ENCODE results near the gene ATP8A2. TPM values are rescaled to one million over a fixed set of nuclear protein-coding genes. Genes with fewer than 3 reads are reported as not detected.

Gene ATP8A2
- total RNA-seq, 3 donors from 2014 or later (not counting 1 experiment from before 2014, with no cell fraction given) = 0.43 to 0.68 (median 0.59) TPM

GRCh38 chr13:25923217-25924085 lies 551.7 kb downstream of the ATP8A2 start:
- Histone ChIP-seq H3K36me3 (ENCODE audit: control insufficient read depth, insufficient read depth, low read length) (no peaks in the 10 kb centered on the region), H3K4me3 (ENCODE audit: low read length) (no peak overlapping the region), H3K9me3 (ENCODE audit: control insufficient read depth, insufficient read depth, low read length) (no peaks in the 10 kb centered on the region), H3K27ac (ENCODE audit: low read length) (no peak overlapping the region), H3K4me1 (ENCODE audit: control insufficient read depth, insufficient read depth, low read length) (no peaks in the 10 kb centered on the region), H3K27me3 (ENCODE audit: control insufficient read depth, insufficient read depth, low read length) (no peaks in the 10 kb centered on the region)
- intact Hi-C loops (cut with micrococcal nuclease) = no loop called here
- H3K4me3 Mint-ChIP-seq = no peak overlapping the region
- H3K36me3 Mint-ChIP-seq = no peaks in the 10 kb centered on the region
- no peak for TF ChIP-seq CTCF (IDR thresholded peaks at IDR 0.05)
- DNase-seq = no peak
- peaks cover 0 to 2% of the 10 kb centered on the region in 2 donors for H3K27me3 Mint-ChIP-seq (ENCODE audit: low read depth in 2 of 2)
- H3K4me1 Mint-ChIP-seq = peaks cover 0 to 5% of the 10 kb centered on the region in 2 donors
- ATAC-seq = no peak
- 95% methylated on average over 5 of the region's 5 CpGs for WGBS (ENCODE audit: insufficient coverage)
- H3K27ac Mint-ChIP-seq = no peak overlapping the region
- H3K9me3 Mint-ChIP-seq = no peaks in the 10 kb centered on the region

GRCh38 chr13:25927363-25927762 lies 555.6 kb downstream of the ATP8A2 start:
- ATAC-seq (no peak), DNase-seq (no peak)
- Histone ChIP-seq H3K4me3 (ENCODE audit: low read length) (no peak overlapping the region), H3K36me3 (ENCODE audit: control insufficient read depth, insufficient read depth, low read length) (no peaks in the 10 kb centered on the region), H3K9me3 (ENCODE audit: control insufficient read depth, insufficient read depth, low read length) (no peaks in the 10 kb centered on the region), H3K4me1 (ENCODE audit: control insufficient read depth, insufficient read depth, low read length) (no peaks in the 10 kb centered on the region), H3K27ac (ENCODE audit: low read length) (no peak overlapping the region), H3K27me3 (ENCODE audit: control insufficient read depth, insufficient read depth, low read length) (no peaks in the 10 kb centered on the region)
- intact Hi-C loops (cut with micrococcal nuclease) = no loop called here
- WGBS (ENCODE audit: insufficient coverage) = 83% methylated on average over 6 of the region's 6 CpGs
- H3K9me3 Mint-ChIP-seq = no peaks in the 10 kb centered on the region
- H3K27ac Mint-ChIP-seq = no peak overlapping the region
- no peak for TF ChIP-seq CTCF (IDR thresholded peaks at IDR 0.05)
- H3K27me3 Mint-ChIP-seq (ENCODE audit: low read depth in 2 of 2) = peaks cover 8 to 9% of the 10 kb centered on the region in 2 donors
- H3K4me3 Mint-ChIP-seq = no peak overlapping the region
- H3K36me3 Mint-ChIP-seq = no peaks in the 10 kb centered on the region
- no peaks in the 10 kb centered on the region for H3K4me1 Mint-ChIP-seq

- H3K27me3 ChIP-seq (ENCODE audit: control insufficient read depth, insufficient read depth, low read length) = no peaks in the 10 kb centered on the region
- DNase-seq (no peak), ATAC-seq (no peak)
- H3K36me3 ChIP-seq (ENCODE audit: control insufficient read depth, insufficient read depth, low read length) = no peaks in the 10 kb centered on the region
- intact Hi-C loops (cut with micrococcal nuclease) = no loop called here
- no peak for TF ChIP-seq CTCF (IDR thresholded peaks at IDR 0.05)
- Mint-ChIP-seq H3K9me3 (no peaks in the 10 kb centered on the region), H3K36me3 (no peaks in the 10 kb centered on the region), H3K27me3 (ENCODE audit: low read depth in 2 of 2) (peaks cover 8 to 9% of the 10 kb centered on the region in 2 donors), H3K27ac (no peak overlapping the region), H3K4me1 (no peaks in the 10 kb centered on the region), H3K4me3 (no peak overlapping the region)
- no peak overlapping the region for H3K27ac ChIP-seq (ENCODE audit: low read length)
- WGBS (ENCODE audit: insufficient coverage) = 80% methylated on average over 1 of the region's 2 CpGs
- no peak overlapping the region for H3K4me3 ChIP-seq (ENCODE audit: low read length)
- H3K9me3 ChIP-seq (ENCODE audit: control insufficient read depth, insufficient read depth, low read length) = no peaks in the 10 kb centered on the region
- no peaks in the 10 kb centered on the region for H3K4me1 ChIP-seq (ENCODE audit: control insufficient read depth, insufficient read depth, low read length)
Observed at GRCh38 chr13:25927932-25928331, 556.2 kb downstream of the ATP8A2 start.

All from natural killer cell (primary cell).